SH-SY5Y (cell line): ENCODE results near the gene FEV.

ENCODE experiments used
- GATA2 ChIP-seq: IDR thresholded peaks from 2 replicates; pipeline ENCODE4 v1.6.1; 2011; ENCODE audit warnings: mild to moderate bottlenecking, low read depth, low read length
- GATA3 ChIP-seq: IDR thresholded peaks from 2 replicates; pipeline ENCODE4 v1.6.1; 2011; ENCODE audit warnings: low read depth, mild to moderate bottlenecking, low read length, moderate library complexity

GRCh38 chr2:218954541-218955300, 30.3 kb downstream of the FEV start:
- TF ChIP-seq GATA3 (no peak), GATA2 (peak; percentile 32; the same call in 1 of the 2 replicates)
